Sigmoid colon (tissue), 7 donors: ENCODE data around the gene RGS17. TPM values are rescaled to one million over a fixed set of nuclear protein-coding genes. Genes with fewer than 3 reads are reported as not detected.

Source experiments
- DNase-seq: peaks from one replicate; pipeline ENCODE4 v3.0.0-alpha.2; 2019
- H3K27ac ChIP-seq, 4 donors: fragments of 200-600 bp; sonication (generic); one replicate each; pipeline ENCODE4 v1.5.1; 2016 to 2019; ENCODE audit warnings: mild to moderate bottlenecking in 1 of 4
- H3K27me3 ChIP-seq, 3 donors: fragments of 200-600 bp; sonication (generic); one replicate each; pipeline ENCODE4 v1.5.1; 2019; ENCODE audit warnings: mild to moderate bottlenecking in 1 of 3
- H3K36me3 ChIP-seq, 4 donors: fragments of 200-600 bp; sonication (generic); one replicate each; pipeline ENCODE4 v1.5.1; 2016 to 2019
- H3K4me1 ChIP-seq, 4 donors: fragments of 200-600 bp; sonication (generic); one replicate each; pipeline ENCODE4 v1.5.1; 2017 to 2019
- H3K4me3 ChIP-seq, 4 donors: fragments of 200-600 bp; sonication (generic); one replicate each; pipeline ENCODE4 v1.5.1; 2017 to 2019; ENCODE audit warnings: mild to moderate bottlenecking in 2 of 4, moderate library complexity in 1 of 4
- H3K9me3 ChIP-seq, 4 donors: fragments of 200-600 bp in 3 of 4; sonication (generic) in 3 of 4; one replicate each; pipeline versions ENCODE4 v1.5.1 to v1.6.1; 2013 to 2019
- CTCF ChIP-seq, 4 experiments: fragments of 450-650 bp in 3 of 4; fragments of 200-600 bp in 1 of 4; IDR thresholded peaks; one replicate each; pipeline ENCODE4 v1.5.1; 2016 to 2019; ENCODE audit warnings: antibody characterized with exemption in 4 of 4, mild to moderate bottlenecking in 3 of 4, moderate library complexity in 2 of 4
- EP300 ChIP-seq, 4 donors: sonication (generic); formaldehyde crosslinking; IDR thresholded peaks; one replicate each; pipeline ENCODE4 v1.6.1; 2017; ENCODE audit warnings: antibody characterized with exemption in 4 of 4
- POLR2A ChIP-seq, 2 donors: fragments of 450-650 bp; IDR thresholded peaks; one replicate each; pipeline ENCODE4 v1.6.1; 2016; ENCODE audit warnings: antibody characterized with exemption in 2 of 2, mild to moderate bottlenecking in 2 of 2, moderate library complexity in 2 of 2
- POLR2AphosphoS5 ChIP-seq, 4 donors: sonication (generic); formaldehyde crosslinking; IDR thresholded peaks; one replicate each; pipeline ENCODE4 v1.6.1; 2017; ENCODE audit warnings: antibody characterized with exemption in 4 of 4
- WGBS, 2 donors: extraction: QIAGEN DNeasy Blood & Tissue Kit; methylation state at CpG; one replicate each; pipeline ENCODE4 v1.1.7; 2013; 5-methylcytosine and 5-hydroxymethylcytosine counted together
- intact Hi-C: fragments of 100-400 bp; cut with DNase I; formaldehyde crosslinking; loops from one replicate; pipeline ENCODE4 v1.15.1; 2023
- polyA plus RNA-seq, 3 donors: library from polyadenylated mRNA; stranded (reverse); fragments of 200-250 nt; gene quantifications; one replicate each; pipeline ENCODE4 v1.2.3, GENCODE V29; 2013
- total RNA-seq, 4 donors: library from RNA; depleted of rRNA; stranded (reverse); fragments of >200 nt; gene quantifications; one replicate each; pipeline ENCODE4 v1.1.0, GENCODE V29; 2016
- donor health status: healthy with polysubstance abuse.
- donor health status: Bipolar disorder and iron deficiency.
- donor health status: healthy.

Gene RGS17
- total and polyA plus RNA-seq, 7 donors: 0.16 to 2.8 (median 0.41) TPM; not detected in 2

GRCh38 chr6:153051801-153052200 lies 79.3 kb downstream of the RGS17 start:
- TF ChIP-seq CTCF (IDR thresholded peaks at IDR 0.05) (no peak), POLR2AphosphoS5 (IDR thresholded peaks at IDR 0.05) (no peak), POLR2A (IDR thresholded peaks at IDR 0.05) (no peak), EP300 (IDR thresholded peaks at IDR 0.05) (no peak)
- Histone ChIP-seq H3K27ac (no peak overlapping the region), H3K27me3 (no peaks in the 10 kb centered on the region), H3K9me3 (no peaks in the 10 kb centered on the region), H3K4me1 (no peaks in the 10 kb centered on the region), H3K36me3 (no peaks in the 10 kb centered on the region), H3K4me3 (no peak overlapping the region)
- DNase-seq: no peak
- intact Hi-C loops: no loop called here

- no peaks in the 10 kb centered on the region for H3K9me3 ChIP-seq
- H3K36me3 ChIP-seq: no peaks in the 10 kb centered on the region
- H3K27ac ChIP-seq: no peak overlapping the region
- no peak for DNase-seq
- H3K4me1 ChIP-seq: no peaks in the 10 kb centered on the region
- intact Hi-C loops: no loop called here
- no peaks in the 10 kb centered on the region for H3K27me3 ChIP-seq
- no peak overlapping the region for H3K4me3 ChIP-seq
- TF ChIP-seq POLR2AphosphoS5 (IDR thresholded peaks at IDR 0.05) (no peak), POLR2A (IDR thresholded peaks at IDR 0.05) (no peak), CTCF (IDR thresholded peaks at IDR 0.05) (no peak), EP300 (IDR thresholded peaks at IDR 0.05) (no peak)
- WGBS, 2 donors: 94 to 98% methylated on average over 3 of the region's 3 CpGs
Measured at GRCh38 chr6:153048631-153049030, 82.5 kb downstream of the RGS17 start.

GRCh38 chr6:153047386-153047785 lies 83.7 kb downstream of the RGS17 start:
- Histone ChIP-seq H3K36me3 (no peaks in the 10 kb centered on the region), H3K9me3 (no peaks in the 10 kb centered on the region), H3K27me3 (no peaks in the 10 kb centered on the region), H3K4me3 (no peak overlapping the region), H3K4me1 (no peaks in the 10 kb centered on the region), H3K27ac (no peak overlapping the region)
- TF ChIP-seq POLR2A (IDR thresholded peaks at IDR 0.05): no peak
- TF ChIP-seq EP300 (IDR thresholded peaks at IDR 0.05): no peak
- no peak for TF ChIP-seq POLR2AphosphoS5 (IDR thresholded peaks at IDR 0.05)
- no peak for TF ChIP-seq CTCF (IDR thresholded peaks at IDR 0.05)
- DNase-seq: no peak
- intact Hi-C loops: no loop called here
- 85 to 95% methylated on average over 2 of the region's 2 CpGs for WGBS, 2 donors

GRCh38 chr6:153045271-153045670 lies 85.8 kb downstream of the RGS17 start:
- H3K9me3 ChIP-seq: no peaks in the 10 kb centered on the region
- H3K27ac ChIP-seq: no peak overlapping the region
- DNase-seq: no peak
- no peaks in the 10 kb centered on the region for H3K36me3 ChIP-seq
- intact Hi-C loops: no loop called here
- no peak overlapping the region for H3K4me3 ChIP-seq
- no peaks in the 10 kb centered on the region for H3K27me3 ChIP-seq
- TF ChIP-seq EP300 (IDR thresholded peaks at IDR 0.05) (no peak), POLR2AphosphoS5 (IDR thresholded peaks at IDR 0.05) (no peak), CTCF (IDR thresholded peaks at IDR 0.05) (no peak), POLR2A (IDR thresholded peaks at IDR 0.05) (no peak)
- H3K4me1 ChIP-seq: no peaks in the 10 kb centered on the region

GRCh38 chr6:153044295-153044694 lies 86.8 kb downstream of the RGS17 start:
- WGBS, 2 donors: 13 to 63% methylated on average over 4 of the region's 4 CpGs
- TF ChIP-seq EP300 (IDR thresholded peaks at IDR 0.05) (no peak), POLR2AphosphoS5 (IDR thresholded peaks at IDR 0.05) (no peak), POLR2A (IDR thresholded peaks at IDR 0.05) (no peak), CTCF (IDR thresholded peaks at IDR 0.05) (no peak)
- DNase-seq: no peak
- no peak overlapping the region for H3K27ac ChIP-seq
- H3K36me3 ChIP-seq: no peaks in the 10 kb centered on the region
- H3K27me3 ChIP-seq: no peaks in the 10 kb centered on the region
- H3K4me3 ChIP-seq: no peak overlapping the region
- no peaks in the 10 kb centered on the region for H3K9me3 ChIP-seq
- intact Hi-C loops: no loop called here
- no peaks in the 10 kb centered on the region for H3K4me1 ChIP-seq
